BE2C (cell line): ENCODE measurements around the gene STAM.
A peak's percentile ranks its signal among the peaks of the same experiment; 100 is the strongest.

Experiments used
- DNase-seq: peaks from one replicate; pipeline ENCODE4 v3.0.0-alpha.2; 2020
- H3K27me3 ChIP-seq: fragments of 250-450 bp; sonication (Bioruptor Pico); 2 replicates; pipeline ENCODE4 v1.5.1; 2020; ENCODE audit warnings: mild to moderate bottlenecking
- H3K36me3 ChIP-seq: fragments of 250-450 bp; sonication (Bioruptor Pico); 2 replicates; pipeline ENCODE4 v1.5.1; 2020; ENCODE audit warnings: mild to moderate bottlenecking
- H3K4me1 ChIP-seq: fragments of 250-450 bp; sonication (Bioruptor Pico); 2 replicates; pipeline ENCODE4 v1.5.1; 2020
- H3K4me3 ChIP-seq: 2 replicates; pipeline ENCODE4 v1.5.1; 2011; ENCODE audit warnings: low read depth, low read length
- H3K9me3 ChIP-seq: fragments of 250-450 bp; sonication (Bioruptor Pico); 2 replicates; pipeline ENCODE4 v1.5.1; 2020
- CTCF ChIP-seq: IDR thresholded peaks from 2 replicates; pipeline ENCODE4 v1.5.1; 2012; ENCODE audit warnings: mild to moderate bottlenecking, low read depth, low read length

Gene STAM

DNA sequence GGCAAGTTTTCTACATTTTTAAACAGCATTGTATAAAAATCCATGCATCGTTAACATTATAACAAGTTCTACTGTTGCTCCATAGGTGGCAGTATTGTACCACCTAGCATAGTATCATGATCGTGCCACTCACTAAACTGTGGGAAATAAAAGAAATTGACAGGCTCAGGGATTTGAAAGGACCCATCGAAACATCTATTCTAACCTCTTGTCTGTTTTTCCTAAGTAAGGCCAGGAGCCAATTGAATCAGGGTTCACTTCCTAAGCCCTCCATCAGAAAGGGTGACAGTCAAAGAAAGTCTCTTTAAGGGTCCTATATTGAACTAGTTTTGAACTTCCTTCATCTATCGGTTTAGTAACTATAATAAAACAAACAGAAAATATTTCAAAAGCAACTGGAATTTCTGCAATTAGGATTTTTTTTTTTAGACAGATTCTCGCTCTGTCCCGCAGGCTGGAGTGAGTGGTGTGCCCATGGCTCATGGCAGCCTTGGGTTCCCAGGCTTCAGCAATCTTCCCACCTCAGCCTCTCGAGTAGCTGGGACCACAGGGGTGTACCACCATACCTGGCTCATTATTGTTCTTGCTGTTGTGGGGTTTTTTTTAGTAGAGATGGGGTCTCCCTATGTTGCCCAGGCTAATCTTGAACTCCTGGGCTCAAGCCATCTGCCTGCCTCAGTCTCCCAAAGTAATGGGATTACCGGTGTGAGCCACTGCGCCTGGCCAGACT is 36.2 kb upstream of the STAM start:
- Histone ChIP-seq H3K36me3 (no peaks in the 10 kb centered on the region), H3K4me3 (no peak overlapping the region), H3K27me3 (no peaks in the 10 kb centered on the region), H3K9me3 (no peaks in the 10 kb centered on the region), H3K4me1 (no peaks in the 10 kb centered on the region; the same call in 1 of the 2 replicates)
- peak; percentile 34 for DNase-seq
- TF ChIP-seq CTCF = peak; percentile 85

- DNase-seq = no peak
- Histone ChIP-seq H3K9me3 (no peaks in the 10 kb centered on the region), H3K36me3 (no peaks in the 10 kb centered on the region), H3K4me3 (no peak overlapping the region), H3K27me3 (no peaks in the 10 kb centered on the region), H3K4me1 (no peaks in the 10 kb centered on the region; the same call in 1 of the 2 replicates)
- no peak for TF ChIP-seq CTCF
Observed at GRCh38 chr10:17609523-17610079, 34.4 kb upstream of the STAM start.

DNA sequence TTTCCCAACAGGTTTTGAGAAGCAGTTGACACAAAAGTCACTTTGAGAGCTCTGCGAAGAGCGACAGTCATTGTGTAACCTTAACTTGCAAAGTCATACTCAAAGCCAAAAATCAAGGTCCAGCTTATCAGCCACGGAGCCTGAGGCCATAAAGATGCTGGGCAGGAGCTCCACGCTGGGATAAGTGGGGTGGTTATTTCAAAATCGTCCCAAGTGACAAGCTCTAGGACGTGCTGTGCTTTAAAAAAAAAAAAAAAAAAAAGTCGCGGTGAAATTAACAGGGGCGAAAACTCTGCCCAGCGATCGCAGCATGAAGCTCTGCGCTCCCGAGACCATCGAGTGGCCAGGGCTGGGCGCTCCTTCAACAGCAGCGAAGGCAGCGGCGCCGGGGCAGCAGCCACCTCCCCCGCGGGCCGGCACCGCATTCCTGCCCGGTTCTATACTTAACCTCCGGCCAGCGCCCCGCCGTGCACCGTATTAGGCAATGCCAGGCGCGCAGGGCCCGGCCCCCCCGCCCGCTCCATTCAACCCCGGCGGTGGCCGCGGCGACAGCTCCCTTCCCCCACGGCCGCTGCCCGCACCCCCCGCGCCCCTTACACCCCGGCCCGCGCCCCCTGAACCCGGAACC is 27.4 kb upstream of the STAM start:
- Histone ChIP-seq H3K4me3 (peak overlapping the region; percentile 75), H3K36me3 (no peaks in the 10 kb centered on the region), H3K9me3 (no peaks in the 10 kb centered on the region), H3K27me3 (no peaks in the 10 kb centered on the region), H3K4me1 (no peaks in the 10 kb centered on the region)
- TF ChIP-seq CTCF = no peak
- DNase-seq = peak; percentile 66

DNA sequence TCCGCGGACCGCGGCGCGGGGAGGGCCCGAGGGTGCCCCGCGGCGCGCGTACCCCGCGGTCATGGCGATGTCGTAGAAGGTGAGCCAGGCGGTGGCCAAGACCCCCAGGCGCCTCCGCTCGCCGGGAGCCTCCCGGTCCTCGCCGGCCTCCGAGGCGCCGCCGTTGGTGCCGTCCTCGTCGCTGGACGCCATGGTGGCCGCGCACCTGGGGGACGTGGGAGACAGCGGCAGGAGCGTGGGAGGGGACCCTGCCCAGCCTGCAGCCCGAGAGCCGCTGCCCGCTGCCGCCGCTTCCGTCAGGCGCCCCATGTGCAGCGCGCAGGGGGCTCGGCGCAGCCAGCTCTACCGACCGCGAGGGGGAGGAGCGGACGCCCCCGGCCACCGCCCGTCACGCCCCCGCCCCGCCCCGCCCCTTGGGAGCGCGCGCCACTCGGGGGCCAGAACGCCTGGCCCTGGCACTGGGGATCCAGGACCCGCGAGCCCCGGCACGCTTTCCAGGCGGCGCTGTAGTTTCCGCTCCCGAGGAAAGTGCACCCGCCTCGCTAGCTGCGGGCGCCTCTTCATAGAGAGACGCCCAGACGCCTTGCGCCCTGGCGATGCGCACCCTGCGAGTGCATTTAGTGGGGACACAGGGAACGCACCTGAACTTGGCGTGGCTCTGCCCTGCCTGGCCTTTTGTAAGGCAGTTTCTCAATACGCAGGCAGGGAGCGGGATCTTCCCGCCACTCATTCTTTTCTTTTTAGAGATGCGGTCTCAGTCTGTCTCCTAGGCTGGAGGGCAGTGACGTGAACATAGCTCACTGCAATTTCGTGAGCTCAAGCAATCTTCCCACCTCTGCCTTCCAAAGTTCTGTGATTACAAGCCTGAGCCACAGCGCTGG is 26.7 kb upstream of the STAM start, which contains the start of gene HACD1:
Gene HACD1 (minus strand): TSS at position 344 of the 881 bp plus-strand sequence. CDS start 35 bp downstream, at position 309.
- Histone ChIP-seq H3K27me3 (no peaks in the 10 kb centered on the region), H3K4me1 (no peaks in the 10 kb centered on the region), H3K36me3 (no peaks in the 10 kb centered on the region), H3K9me3 (no peaks in the 10 kb centered on the region), H3K4me3 (peak within 1 kb of the TSS; percentile 75)
- peak; percentile 91 for DNase-seq
- TF ChIP-seq CTCF = peak; percentile 34; the same call in 1 of the 2 replicates

DNA sequence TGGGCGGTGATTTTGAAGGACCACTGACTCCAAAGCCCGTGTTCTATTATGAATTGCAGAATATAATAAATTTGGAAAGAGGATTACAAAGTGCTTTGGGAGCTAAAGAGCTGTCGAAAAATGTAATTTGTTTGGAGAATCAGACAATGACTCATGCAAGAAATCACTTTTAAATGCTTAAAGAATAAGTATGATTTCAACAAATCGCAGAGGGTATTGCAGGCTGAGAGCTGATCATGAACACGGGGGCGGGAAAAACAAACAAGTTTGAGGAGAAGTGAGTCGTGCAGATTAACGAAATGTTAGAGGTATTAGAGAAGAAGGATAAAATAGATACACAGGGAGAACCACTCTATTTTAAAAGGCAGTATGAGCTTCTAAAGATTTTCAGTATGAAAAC is 21.9 kb upstream of the STAM start:
- Histone ChIP-seq H3K27me3 (no peaks in the 10 kb centered on the region), H3K4me1 (no peaks in the 10 kb centered on the region), H3K9me3 (no peaks in the 10 kb centered on the region), H3K4me3 (no peak overlapping the region), H3K36me3 (no peaks in the 10 kb centered on the region)
- DNase-seq = no peak
- TF ChIP-seq CTCF = no peak
